IMR-90 (cell line): ENCODE data around the gene SIPA1L3.

Experiments used
- BHLHE40 ChIP-seq: fragments of 150-350 bp; IDR thresholded peaks from 2 replicates; pipeline ENCODE4 v1.6.1; 2016; ENCODE audit warnings: mild to moderate bottlenecking, low read depth, low read length
- CHD1 ChIP-seq: IDR thresholded peaks from 2 replicates; pipeline ENCODE4 v1.6.1; 2012; ENCODE audit warnings: low read depth, low read length, improper control_type of control experiment
- CTCF ChIP-seq: conservative IDR thresholded peaks from 2 replicates; pipeline ENCODE4 v1.5.1; 2012; ENCODE audit warnings: mild to moderate bottlenecking, low read depth, low read length, improper control_type of control experiment
- MAFK ChIP-seq: IDR thresholded peaks from 2 replicates; pipeline ENCODE4 v1.6.1; 2012; ENCODE audit warnings: low read depth, low read length, improper control_type of control experiment
- POLR2A ChIP-seq: IDR thresholded peaks from 2 replicates; pipeline ENCODE4 v1.6.1; 2012; ENCODE audit warnings: mild to moderate bottlenecking, low read depth, low read length
- RAD21 ChIP-seq: IDR thresholded peaks from 2 replicates; pipeline ENCODE4 v1.6.1; 2012; ENCODE audit warnings: low read length, improper control_type of control experiment
- SMC3 ChIP-seq: fragments of 150-350 bp; IDR thresholded peaks from 2 replicates; pipeline ENCODE4 v1.6.1; 2016; ENCODE audit warnings: low read depth, mild to moderate bottlenecking, antibody characterized with exemption, low read length, moderate library complexity

GRCh38 chr19:37899453-37899852 is 7.6 kb upstream of the SIPA1L3 start:
- no peak for TF ChIP-seq CTCF
- TF ChIP-seq POLR2A: no peak
- no peak for TF ChIP-seq CHD1
- TF ChIP-seq BHLHE40: no peak
- no peak for TF ChIP-seq RAD21
- no peak for TF ChIP-seq MAFK
- no peak for TF ChIP-seq SMC3
